LNCAP (cell line): ENCODE data around the gene PAX5.

ENCODE experiments used
- CTCF ChIP-seq: fragments of 450-650 bp; IDR thresholded peaks from 2 replicates; pipeline ENCODE4 v1.5.1; 2017; ENCODE audit warnings: mild to moderate bottlenecking

PAX5 gene

DNA sequence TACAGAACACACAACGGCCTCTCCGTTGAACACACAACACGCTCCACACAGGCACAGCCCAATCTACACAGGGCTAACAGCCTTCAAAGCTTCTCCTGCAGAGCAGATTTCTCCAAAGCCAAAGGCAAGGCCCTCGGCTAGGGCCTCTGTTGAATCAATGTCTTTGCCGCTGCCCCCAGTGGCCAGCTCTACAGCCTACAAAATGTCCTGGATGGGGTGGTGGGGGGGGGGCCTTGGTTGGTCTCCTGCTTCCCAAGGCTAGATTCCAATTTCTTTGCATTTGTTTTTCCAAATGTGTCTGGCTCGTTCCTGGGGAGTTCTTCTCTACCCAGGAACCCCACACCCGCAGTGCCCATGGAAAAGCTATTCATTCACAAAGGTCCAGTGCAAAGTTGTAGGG is 167.2 kb downstream of the PAX5 start:
- peak; percentile 23; the same call in 1 of the 2 replicates for TF ChIP-seq CTCF

- TF ChIP-seq CTCF = no peak
These were observed 168.1 kb downstream of the PAX5 start for GRCh38 chr9:36865731-36866635.

GRCh38 chr9:36864491-36865410 is 169.3 kb downstream of the PAX5 start:
- no peak for TF ChIP-seq CTCF

DNA sequence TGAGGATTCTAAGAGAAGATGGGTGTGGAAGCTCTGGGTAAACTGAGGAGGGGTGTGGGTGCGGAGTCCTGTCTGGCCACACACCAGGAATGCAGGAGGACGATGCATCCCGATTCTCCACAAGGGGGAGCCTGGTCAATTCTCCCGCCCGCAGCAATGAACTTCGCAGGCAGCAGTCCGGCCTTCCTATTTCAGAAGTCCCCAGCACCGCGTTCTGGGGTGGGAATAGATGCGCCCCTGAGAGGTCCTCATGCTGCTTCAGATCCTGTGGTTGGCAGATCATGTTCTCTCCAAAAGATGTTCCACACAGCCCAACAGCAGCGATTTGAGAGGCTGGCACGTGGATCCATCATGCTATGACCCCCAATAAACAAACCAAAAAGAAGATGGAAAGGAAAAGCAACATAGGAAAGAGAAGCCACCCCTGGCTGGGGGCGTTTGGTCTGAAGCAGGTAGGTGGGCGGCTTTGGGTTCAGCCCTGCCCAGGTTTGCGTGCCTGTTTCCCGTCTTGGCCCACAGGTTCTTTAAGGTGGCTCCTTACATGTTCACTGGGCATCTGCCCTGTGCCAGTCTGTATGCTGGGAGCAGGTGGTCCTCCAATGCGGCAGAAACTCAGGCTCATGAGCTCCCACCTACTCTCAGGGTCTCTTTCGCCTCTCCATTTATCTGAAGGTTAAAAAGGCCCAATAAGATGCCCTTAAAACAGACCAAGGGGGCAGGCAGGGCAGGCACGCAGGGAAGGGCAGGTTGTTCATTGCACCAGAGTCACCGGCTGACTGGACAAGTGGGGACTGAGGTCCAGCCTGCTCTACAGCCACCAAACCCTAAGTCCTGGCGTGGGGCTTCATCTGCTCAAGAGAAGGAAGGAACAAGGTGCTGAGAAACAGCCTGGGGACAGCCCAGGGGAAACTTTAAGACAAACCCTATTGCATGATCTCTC is 171.6 kb downstream of the PAX5 start:
- peak; percentile 87 for TF ChIP-seq CTCF

DNA sequence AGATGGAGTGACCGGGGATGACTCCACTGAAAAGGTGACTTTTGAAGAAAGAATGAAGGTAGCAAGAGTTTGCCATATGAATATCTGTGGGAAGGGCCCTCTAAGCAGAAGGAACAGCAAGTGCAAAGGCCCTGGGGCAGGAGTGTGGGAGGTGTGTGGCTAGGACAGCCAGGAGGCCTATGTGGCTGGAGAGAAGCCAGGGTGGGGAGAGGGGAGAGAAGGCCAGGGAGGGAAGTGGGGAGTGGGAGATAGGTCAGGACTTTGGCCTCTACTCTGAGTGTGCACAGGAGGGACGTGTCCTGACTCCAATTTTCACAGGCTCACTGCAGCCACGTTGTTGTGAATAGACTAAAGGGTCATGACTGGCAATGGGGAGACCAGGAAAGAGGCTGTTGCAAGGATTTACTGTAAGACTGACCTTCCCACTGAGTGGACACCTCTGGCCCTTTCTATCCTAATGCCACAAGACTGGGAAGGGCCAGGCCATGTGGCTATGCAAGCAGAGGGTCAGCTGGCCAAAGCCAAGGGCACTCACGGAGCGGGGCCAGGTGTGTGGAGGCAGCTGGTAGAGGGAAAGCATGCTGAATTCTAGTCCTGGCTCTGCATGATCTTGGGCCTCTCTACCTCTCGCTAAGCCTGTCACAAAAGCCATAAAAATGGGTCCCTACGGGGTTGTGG is 172.4 kb downstream of the PAX5 start:
- TF ChIP-seq CTCF = no peak

GRCh38 chr9:36858805-36859375 is 175.2 kb downstream of the PAX5 start:
- no peak for TF ChIP-seq CTCF
